IMR-90 (cell line): ENCODE measurements around the gene RHBDF1.

Experiments used
- BHLHE40 ChIP-seq: fragments of 150-350 bp; IDR thresholded peaks from 2 replicates; pipeline ENCODE4 v1.6.1; 2016; ENCODE audit warnings: mild to moderate bottlenecking, low read depth, low read length
- CHD1 ChIP-seq: IDR thresholded peaks from 2 replicates; pipeline ENCODE4 v1.6.1; 2012; ENCODE audit warnings: low read depth, low read length, improper control_type of control experiment
- MAFK ChIP-seq: IDR thresholded peaks from 2 replicates; pipeline ENCODE4 v1.6.1; 2012; ENCODE audit warnings: low read depth, low read length, improper control_type of control experiment
- MAZ ChIP-seq: IDR thresholded peaks from 2 replicates; pipeline ENCODE4 v1.6.1; 2012; ENCODE audit warnings: low read depth, mild to moderate bottlenecking, low read length, improper control_type of control experiment, moderate library complexity, borderline replicate concordance
- POLR2A ChIP-seq: IDR thresholded peaks from 2 replicates; pipeline ENCODE4 v1.6.1; 2012; ENCODE audit warnings: mild to moderate bottlenecking, low read depth, low read length
- RAD21 ChIP-seq: IDR thresholded peaks from 2 replicates; pipeline ENCODE4 v1.6.1; 2012; ENCODE audit warnings: low read length, improper control_type of control experiment
- RCOR1 ChIP-seq: IDR thresholded peaks from 2 replicates; pipeline ENCODE4 v1.6.1; 2012; ENCODE audit warnings: mild to moderate bottlenecking, low read length, improper control_type of control experiment; ENCODE audit not compliant: insufficient replicate concordance
- RFX5 ChIP-seq: IDR thresholded peaks from 2 replicates; pipeline ENCODE4 v1.8.0; 2012; ENCODE audit warnings: low read depth, mild to moderate bottlenecking, low read length, moderate library complexity
- SMC3 ChIP-seq: fragments of 150-350 bp; IDR thresholded peaks from 2 replicates; pipeline ENCODE4 v1.6.1; 2016; ENCODE audit warnings: low read depth, mild to moderate bottlenecking, antibody characterized with exemption, low read length, moderate library complexity
- TF ChIP-seq, protein P1 (sequence below): conservative IDR thresholded peaks from 2 replicates; pipeline ENCODE4 v1.5.1; 2012; ENCODE audit warnings: mild to moderate bottlenecking, low read depth, low read length, improper control_type of control experiment
- TF ChIP-seq, protein P2 (sequence below): fragments of 150-350 bp; IDR thresholded peaks from 2 replicates; pipeline ENCODE4 v1.6.1; 2016; ENCODE audit warnings: low read depth, mild to moderate bottlenecking, low read length, moderate library complexity, borderline replicate concordance
- TF ChIP-seq, protein P3 (sequence below): fragments of 150-350 bp; IDR thresholded peaks from 2 replicates; pipeline ENCODE4 v1.6.1; 2017; ENCODE audit warnings: mild to moderate bottlenecking, antibody characterized with exemption, low read length, low read depth

DNA sequence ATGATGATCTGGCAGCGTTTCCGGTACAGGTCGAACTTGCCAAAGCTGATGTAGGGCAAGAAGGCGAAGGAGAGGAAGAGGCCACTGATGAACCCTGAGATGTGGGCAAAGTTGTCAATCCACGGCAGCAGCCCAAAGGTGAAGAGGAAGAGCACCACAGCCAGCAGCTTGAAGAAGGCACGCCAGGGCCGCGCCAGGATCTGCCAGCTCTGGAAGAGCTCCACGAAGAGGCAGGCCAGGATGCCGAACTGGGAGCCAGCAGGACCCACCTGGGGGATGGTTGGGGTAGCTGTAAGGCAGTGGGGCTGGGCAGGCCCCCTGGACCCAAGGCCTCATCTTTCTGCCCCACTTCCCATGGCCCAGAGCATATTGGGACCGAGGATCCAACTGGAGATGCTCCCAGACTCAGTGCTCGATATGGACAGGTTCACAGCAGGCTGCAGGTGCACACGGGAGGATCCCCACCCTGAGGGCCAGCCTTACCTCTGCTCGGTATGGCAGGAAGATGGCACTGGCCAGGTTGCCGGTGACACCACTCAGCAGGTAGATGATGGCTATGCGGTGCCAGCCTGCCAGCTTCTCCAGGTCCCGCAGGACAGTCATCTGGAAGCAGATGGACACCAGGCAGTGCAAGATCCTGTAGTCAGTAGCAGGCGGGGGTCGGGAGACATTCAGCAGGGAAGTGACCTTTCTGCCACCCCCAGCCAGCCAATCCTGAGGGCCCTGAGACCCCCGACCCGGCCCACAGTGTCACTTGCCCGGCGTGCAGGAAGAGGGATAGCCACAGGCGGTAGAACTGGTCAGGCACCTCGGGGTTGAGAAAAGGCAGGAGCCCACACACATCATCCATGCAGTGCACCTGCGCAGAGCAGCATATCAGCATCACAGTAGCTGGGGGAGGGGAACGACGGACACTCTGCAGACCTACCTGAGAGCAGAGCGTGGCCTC lies 13.7 kb downstream of the RHBDF1 start:
- TF ChIP-seq, protein P1, sequence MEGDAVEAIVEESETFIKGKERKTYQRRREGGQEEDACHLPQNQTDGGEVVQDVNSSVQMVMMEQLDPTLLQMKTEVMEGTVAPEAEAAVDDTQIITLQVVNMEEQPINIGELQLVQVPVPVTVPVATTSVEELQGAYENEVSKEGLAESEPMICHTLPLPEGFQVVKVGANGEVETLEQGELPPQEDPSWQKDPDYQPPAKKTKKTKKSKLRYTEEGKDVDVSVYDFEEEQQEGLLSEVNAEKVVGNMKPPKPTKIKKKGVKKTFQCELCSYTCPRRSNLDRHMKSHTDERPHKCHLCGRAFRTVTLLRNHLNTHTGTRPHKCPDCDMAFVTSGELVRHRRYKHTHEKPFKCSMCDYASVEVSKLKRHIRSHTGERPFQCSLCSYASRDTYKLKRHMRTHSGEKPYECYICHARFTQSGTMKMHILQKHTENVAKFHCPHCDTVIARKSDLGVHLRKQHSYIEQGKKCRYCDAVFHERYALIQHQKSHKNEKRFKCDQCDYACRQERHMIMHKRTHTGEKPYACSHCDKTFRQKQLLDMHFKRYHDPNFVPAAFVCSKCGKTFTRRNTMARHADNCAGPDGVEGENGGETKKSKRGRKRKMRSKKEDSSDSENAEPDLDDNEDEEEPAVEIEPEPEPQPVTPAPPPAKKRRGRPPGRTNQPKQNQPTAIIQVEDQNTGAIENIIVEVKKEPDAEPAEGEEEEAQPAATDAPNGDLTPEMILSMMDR = no peak
- TF ChIP-seq RAD21 = no peak
- TF ChIP-seq BHLHE40 = no peak
- TF ChIP-seq SMC3 = no peak
- no peak for TF ChIP-seq MAFK
- no peak for TF ChIP-seq POLR2A
- no peak for TF ChIP-seq RCOR1
- TF ChIP-seq, protein P2, sequence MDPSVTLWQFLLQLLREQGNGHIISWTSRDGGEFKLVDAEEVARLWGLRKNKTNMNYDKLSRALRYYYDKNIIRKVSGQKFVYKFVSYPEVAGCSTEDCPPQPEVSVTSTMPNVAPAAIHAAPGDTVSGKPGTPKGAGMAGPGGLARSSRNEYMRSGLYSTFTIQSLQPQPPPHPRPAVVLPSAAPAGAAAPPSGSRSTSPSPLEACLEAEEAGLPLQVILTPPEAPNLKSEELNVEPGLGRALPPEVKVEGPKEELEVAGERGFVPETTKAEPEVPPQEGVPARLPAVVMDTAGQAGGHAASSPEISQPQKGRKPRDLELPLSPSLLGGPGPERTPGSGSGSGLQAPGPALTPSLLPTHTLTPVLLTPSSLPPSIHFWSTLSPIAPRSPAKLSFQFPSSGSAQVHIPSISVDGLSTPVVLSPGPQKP = no peak
- TF ChIP-seq RFX5 = no peak
- TF ChIP-seq, protein P3, sequence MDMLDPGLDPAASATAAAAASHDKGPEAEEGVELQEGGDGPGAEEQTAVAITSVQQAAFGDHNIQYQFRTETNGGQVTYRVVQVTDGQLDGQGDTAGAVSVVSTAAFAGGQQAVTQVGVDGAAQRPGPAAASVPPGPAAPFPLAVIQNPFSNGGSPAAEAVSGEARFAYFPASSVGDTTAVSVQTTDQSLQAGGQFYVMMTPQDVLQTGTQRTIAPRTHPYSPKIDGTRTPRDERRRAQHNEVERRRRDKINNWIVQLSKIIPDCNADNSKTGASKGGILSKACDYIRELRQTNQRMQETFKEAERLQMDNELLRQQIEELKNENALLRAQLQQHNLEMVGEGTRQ = no peak
- TF ChIP-seq CHD1 = no peak
- TF ChIP-seq MAZ = no peak
